ENCODE measurements around the gene SNX9.
"Not testable (repeated sequence)": the region's sequence is repeated elsewhere in the genome, so short reads cannot be mapped to it uniquely, and the experiment has no call there.

The SNX9 gene

DNA sequence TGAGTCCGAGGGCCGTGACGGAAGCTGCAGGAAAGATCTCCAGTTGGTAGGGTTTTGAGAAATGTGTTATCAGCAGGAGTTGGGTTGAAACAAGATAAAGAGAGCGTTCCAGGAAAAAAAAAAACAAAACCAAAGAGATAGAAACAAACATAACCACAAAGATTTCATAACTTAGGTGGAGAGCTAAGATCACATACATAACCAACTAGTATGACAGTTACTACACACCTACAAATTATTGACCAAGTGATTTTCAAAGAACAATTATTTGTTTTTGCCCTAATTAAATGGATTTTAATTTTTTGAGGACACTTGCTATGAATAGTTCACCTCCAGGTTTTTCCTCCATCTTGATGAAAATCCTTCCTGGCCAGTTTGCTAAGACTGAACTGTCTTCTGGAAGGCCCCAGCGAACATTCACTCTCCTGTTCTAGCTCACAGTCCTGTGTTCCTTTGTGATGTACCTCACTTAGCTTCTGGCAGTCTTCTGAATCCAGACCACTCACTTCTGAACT, 69.4 kb downstream of the SNX9 start:
- TF ChIP-seq, protein P1, sequence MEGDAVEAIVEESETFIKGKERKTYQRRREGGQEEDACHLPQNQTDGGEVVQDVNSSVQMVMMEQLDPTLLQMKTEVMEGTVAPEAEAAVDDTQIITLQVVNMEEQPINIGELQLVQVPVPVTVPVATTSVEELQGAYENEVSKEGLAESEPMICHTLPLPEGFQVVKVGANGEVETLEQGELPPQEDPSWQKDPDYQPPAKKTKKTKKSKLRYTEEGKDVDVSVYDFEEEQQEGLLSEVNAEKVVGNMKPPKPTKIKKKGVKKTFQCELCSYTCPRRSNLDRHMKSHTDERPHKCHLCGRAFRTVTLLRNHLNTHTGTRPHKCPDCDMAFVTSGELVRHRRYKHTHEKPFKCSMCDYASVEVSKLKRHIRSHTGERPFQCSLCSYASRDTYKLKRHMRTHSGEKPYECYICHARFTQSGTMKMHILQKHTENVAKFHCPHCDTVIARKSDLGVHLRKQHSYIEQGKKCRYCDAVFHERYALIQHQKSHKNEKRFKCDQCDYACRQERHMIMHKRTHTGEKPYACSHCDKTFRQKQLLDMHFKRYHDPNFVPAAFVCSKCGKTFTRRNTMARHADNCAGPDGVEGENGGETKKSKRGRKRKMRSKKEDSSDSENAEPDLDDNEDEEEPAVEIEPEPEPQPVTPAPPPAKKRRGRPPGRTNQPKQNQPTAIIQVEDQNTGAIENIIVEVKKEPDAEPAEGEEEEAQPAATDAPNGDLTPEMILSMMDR (IDR thresholded peaks at IDR 0.05; ENCODE audit: unreplicated experiment in 3 of 3), result no peak

DNA sequence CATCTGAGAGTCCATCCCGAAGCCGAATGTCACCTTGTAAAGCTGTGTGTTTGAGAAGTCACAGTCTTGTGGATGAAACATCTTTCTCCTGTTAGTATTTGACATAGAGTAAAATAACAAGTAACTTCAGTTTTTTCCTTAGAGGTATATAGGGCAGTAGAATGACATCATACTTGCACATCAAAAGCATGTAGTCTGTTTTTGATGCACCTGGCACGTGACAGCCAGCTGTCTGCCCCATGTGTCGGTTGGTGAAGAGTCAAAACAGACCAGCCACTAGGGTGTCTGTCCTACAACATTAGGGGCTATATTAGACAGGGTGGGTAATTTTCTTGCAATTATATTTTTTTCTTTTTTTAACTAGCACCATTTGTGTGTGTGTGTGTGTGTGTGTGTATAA, 70.2 kb downstream of the SNX9 start:
- TF ChIP-seq, protein P1 (IDR thresholded peaks at IDR 0.05; ENCODE audit: unreplicated experiment in 3 of 3), result no peak
- Mint-ChIP-seq H3K4me1 (peaks cover 5% of the 10 kb centered on the region), H3K27ac (no peak overlapping the region), H3K27me3 (ENCODE audit: low read depth) (no peaks in the 10 kb centered on the region), H3K36me3 (ENCODE audit: low read depth) (peaks cover 45% of the 10 kb centered on the region), H3K9me3 (no peaks in the 10 kb centered on the region), H3K4me3 (no peak overlapping the region)

More for the DNA sequence above, 69.4 kb downstream of the SNX9 start:
- no peaks in the 10 kb centered on the region for H3K27me3 Mint-ChIP-seq (ENCODE audit: low read depth)
- peaks cover 46% of the 10 kb centered on the region for H3K36me3 Mint-ChIP-seq (ENCODE audit: low read depth)
- H3K27ac Mint-ChIP-seq, result no peak overlapping the region
- no peak overlapping the region for H3K4me3 Mint-ChIP-seq
- H3K9me3 Mint-ChIP-seq, result no peaks in the 10 kb centered on the region
- H3K4me1 Mint-ChIP-seq, result peaks cover 5% of the 10 kb centered on the region

DNA sequence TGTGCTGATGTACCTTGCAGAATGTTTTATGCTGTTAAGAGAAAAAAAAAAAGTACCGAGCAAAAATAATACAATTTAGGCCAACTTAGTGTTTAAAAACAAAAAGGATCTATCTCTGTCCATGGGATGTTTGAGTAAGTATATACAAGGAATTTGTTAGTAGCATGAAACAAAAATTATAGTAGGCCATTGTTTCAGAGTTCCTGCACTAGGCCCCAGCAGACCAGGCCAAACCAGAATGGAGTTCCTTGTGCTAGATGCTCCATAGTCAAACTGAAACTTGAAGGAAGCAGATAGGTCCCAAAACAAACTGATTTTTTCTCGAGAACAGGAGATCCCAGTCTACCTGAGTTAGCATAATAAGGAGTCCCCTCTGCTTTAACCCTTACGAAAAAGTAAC, 72.5 kb downstream of the SNX9 start:
- Mint-ChIP-seq H3K36me3 (ENCODE audit: low read depth) (peaks cover 47% of the 10 kb centered on the region), H3K4me1 (peaks cover 11% of the 10 kb centered on the region), H3K4me3 (no peak overlapping the region), H3K27me3 (ENCODE audit: low read depth) (no peaks in the 10 kb centered on the region), H3K9me3 (no peaks in the 10 kb centered on the region), H3K27ac (peak overlapping the region; percentile 4 to 44 (median 5))
- TF ChIP-seq, protein P1 (IDR thresholded peaks at IDR 0.05; ENCODE audit: unreplicated experiment in 3 of 3), result no peak

DNA sequence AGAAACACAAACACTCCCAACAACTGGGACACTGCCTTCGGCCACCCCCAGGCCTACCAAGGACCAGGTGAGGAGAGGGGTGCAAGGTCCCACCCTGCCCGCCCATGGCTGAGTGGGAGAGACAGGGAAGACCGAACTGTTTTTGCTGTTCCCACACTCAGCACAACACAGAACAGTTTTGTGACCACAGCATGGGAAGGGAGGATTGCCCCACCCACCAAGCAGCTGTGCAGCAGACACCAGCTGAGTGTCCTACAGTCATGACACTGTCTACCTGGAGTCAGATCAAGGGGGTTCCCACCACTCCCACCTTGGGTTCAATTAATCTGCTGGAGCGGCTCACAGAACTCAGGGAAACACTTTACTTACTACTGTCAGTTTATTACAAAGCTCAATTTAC, 73.9 kb downstream of the SNX9 start:
- TF ChIP-seq, protein P1 (IDR thresholded peaks at IDR 0.05; ENCODE audit: unreplicated experiment in 3 of 3), result no peak
- Mint-ChIP-seq H3K4me1 (peaks cover 17% of the 10 kb centered on the region), H3K36me3 (ENCODE audit: low read depth) (peaks cover 48% of the 10 kb centered on the region), H3K27me3 (ENCODE audit: low read depth) (no peaks in the 10 kb centered on the region), H3K27ac (no peak overlapping the region), H3K4me3 (no peak overlapping the region), H3K9me3 (no peaks in the 10 kb centered on the region)

DNA sequence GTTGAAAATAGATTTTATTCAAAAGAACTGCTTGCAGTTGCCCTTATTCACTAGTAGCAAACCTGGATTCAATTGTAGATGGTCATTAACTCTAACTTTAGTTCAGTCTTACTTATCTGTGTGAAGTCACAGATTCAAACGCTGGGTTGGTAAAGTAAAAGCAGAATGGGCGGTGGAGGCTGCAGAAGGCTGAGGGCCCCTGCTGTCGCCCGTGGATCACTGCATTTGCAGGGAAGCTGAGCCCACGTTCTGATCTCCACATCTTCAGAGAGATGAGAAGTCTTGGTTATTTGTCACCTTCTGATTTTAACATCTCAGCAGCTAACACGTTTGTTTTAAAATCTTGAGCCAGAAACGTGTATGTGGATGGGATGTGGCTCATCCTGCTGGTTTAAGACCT, 75.1 kb downstream of the SNX9 start:
- H3K9me3 Mint-ChIP-seq, result no peaks in the 10 kb centered on the region
- H3K36me3 Mint-ChIP-seq (ENCODE audit: low read depth), result peaks cover 44% of the 10 kb centered on the region
- H3K4me1 Mint-ChIP-seq, result peaks cover 17% of the 10 kb centered on the region
- H3K27me3 Mint-ChIP-seq (ENCODE audit: low read depth), result no peaks in the 10 kb centered on the region
- TF ChIP-seq, protein P1 (IDR thresholded peaks at IDR 0.05; ENCODE audit: unreplicated experiment in 3 of 3), result no peak
- H3K27ac Mint-ChIP-seq, result no peak overlapping the region
- H3K4me3 Mint-ChIP-seq, result no peak overlapping the region

DNA sequence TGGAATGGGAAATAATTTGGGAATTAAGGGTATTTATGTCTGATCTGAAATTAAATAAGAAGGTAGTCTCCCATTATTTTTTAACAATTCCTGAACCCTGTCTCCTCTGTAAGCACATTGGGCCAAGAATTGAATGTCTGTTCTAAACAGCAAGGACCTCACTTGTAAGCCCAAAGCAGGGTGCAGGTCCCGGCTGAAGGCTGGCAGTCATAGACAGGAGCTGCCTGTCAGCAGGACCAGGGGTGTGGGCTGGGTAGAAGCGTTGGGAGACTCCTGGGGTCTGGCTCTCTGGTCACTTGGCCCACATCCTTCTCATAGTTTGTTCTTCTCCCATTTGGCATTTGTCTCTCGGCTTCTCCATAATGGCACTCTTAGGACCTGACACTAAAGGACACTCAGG, 75.6 kb downstream of the SNX9 start:
- Mint-ChIP-seq H3K4me3 (no peak overlapping the region), H3K4me1 (peaks cover 17% of the 10 kb centered on the region), H3K27ac (no peak overlapping the region), H3K36me3 (ENCODE audit: low read depth) (peaks cover 48% of the 10 kb centered on the region), H3K27me3 (ENCODE audit: low read depth) (no peaks in the 10 kb centered on the region), H3K9me3 (no peaks in the 10 kb centered on the region)
- TF ChIP-seq, protein P1 (IDR thresholded peaks at IDR 0.05; ENCODE audit: unreplicated experiment in 3 of 3), result no peak

DNA sequence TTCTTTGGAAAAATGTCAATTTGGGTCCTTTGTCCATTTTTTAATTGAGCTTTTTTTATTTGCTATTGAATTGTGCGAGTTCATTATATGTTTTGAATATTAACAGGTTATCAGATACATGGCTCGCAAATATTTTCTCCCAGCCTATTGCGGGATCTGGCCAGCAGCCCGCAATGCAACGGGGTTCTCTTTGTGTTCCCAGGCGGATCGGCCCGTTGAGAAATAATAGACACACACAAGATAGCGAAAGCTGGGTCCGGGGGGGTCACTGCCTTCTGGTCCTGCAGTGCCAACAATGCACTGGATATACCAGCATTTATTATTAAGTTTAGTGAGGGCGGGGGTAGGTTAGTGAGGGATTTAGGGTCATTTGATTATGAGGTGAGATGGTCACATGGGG, 77.2 kb downstream of the SNX9 start:
- not testable (repeated sequence) for H3K27ac Mint-ChIP-seq; H3K27me3 Mint-ChIP-seq (ENCODE audit: low read depth); H3K4me3 Mint-ChIP-seq; H3K9me3 Mint-ChIP-seq
- H3K4me1 Mint-ChIP-seq, result peaks cover 12% of the 10 kb centered on the region
- H3K36me3 Mint-ChIP-seq (ENCODE audit: low read depth), result peaks cover 56% of the 10 kb centered on the region

DNA sequence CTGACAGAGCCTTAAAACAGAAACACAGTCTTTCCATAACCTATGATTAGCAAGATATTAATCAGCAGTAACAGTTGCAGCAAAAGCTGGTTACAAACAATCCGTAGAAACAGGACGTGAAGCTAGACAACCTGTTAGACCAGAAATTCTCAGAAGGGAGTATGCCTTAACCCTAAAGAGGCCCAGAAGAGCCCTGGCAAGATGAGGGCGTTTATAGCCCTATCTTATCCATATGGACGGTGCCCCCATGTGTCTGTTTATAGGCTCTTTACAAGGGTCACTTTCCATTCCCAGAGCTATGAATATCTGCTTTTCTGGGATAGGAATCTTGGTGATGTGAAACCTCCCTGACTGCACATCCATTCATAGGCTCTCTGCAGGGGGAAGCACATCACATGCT, 77.7 kb downstream of the SNX9 start:
- H3K27me3 Mint-ChIP-seq (ENCODE audit: low read depth); H3K9me3 Mint-ChIP-seq; H3K4me3 Mint-ChIP-seq; H3K27ac Mint-ChIP-seq: not testable (repeated sequence)
- Mint-ChIP-seq H3K4me1 (peaks cover 12% of the 10 kb centered on the region), H3K36me3 (ENCODE audit: low read depth) (peaks cover 61% of the 10 kb centered on the region)

All from nephron (organoid).